ENCODE data around the gene CD52.
A peak's percentile ranks its signal among the peaks of the same experiment; 100 is the strongest.
"Not testable (repeated sequence)": the region's sequence is repeated elsewhere in the genome, so short reads cannot be mapped to it uniquely, and the experiment has no call there.

The CD52 gene

GRCh38 chr1:26306290-26307229, 11.2 kb upstream of the CD52 start, which contains the start of gene UBXN11:
TSS of gene UBXN11 (minus strand) at chr1:26306636. CDS start at chr1:26302883, 3,753 bp downstream.
- TF ChIP-seq, protein P1, sequence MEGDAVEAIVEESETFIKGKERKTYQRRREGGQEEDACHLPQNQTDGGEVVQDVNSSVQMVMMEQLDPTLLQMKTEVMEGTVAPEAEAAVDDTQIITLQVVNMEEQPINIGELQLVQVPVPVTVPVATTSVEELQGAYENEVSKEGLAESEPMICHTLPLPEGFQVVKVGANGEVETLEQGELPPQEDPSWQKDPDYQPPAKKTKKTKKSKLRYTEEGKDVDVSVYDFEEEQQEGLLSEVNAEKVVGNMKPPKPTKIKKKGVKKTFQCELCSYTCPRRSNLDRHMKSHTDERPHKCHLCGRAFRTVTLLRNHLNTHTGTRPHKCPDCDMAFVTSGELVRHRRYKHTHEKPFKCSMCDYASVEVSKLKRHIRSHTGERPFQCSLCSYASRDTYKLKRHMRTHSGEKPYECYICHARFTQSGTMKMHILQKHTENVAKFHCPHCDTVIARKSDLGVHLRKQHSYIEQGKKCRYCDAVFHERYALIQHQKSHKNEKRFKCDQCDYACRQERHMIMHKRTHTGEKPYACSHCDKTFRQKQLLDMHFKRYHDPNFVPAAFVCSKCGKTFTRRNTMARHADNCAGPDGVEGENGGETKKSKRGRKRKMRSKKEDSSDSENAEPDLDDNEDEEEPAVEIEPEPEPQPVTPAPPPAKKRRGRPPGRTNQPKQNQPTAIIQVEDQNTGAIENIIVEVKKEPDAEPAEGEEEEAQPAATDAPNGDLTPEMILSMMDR (IDR thresholded peaks at IDR 0.05; ENCODE audit: low read depth, low read length) = no peak
- H3K4me3 ChIP-seq (replicated peaks in 1 of 2; ENCODE audit: low read depth in 2 of 2, low read length in 2 of 2) = peak within 1 kb of the TSS; percentile 82 to 88
- peak; percentile 96 for DNase-seq (ENCODE audit: low read depth in 2 of 2)

DNA sequence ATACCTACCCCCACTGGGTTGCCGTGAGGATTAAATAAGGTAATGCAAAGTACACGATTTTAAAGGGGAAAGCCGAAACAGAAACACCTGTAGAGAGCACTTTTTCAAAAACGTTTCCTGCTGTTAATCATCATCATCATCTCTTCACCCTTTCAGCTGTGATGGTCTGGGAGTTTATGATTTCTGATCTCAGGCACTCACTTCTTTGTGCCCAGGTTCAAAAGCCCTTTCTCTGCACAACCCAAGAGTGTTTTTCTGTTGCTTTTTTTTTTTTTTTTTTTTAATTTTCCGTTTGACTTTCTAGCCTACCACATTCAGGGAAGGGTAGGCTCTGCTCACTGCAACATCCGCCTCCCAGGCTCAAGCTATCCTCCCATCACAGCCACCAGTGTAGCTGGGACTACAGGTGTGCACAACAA, 10.4 kb upstream of the CD52 start:
- no peak overlapping the region for H3K4me3 ChIP-seq (replicated peaks in 1 of 2; ENCODE audit: low read depth in 2 of 2, low read length in 2 of 2)
- TF ChIP-seq, protein P1 (IDR thresholded peaks at IDR 0.05; ENCODE audit: low read depth, low read length) = no peak
- DNase-seq (ENCODE audit: low read depth in 2 of 2) = no peak

- H3K4me3 ChIP-seq (replicated peaks in 1 of 2; ENCODE audit: low read depth in 2 of 2, low read length in 2 of 2); DNase-seq (ENCODE audit: low read depth in 2 of 2): not testable (repeated sequence)
These were observed 9.5 kb upstream of the CD52 start for GRCh38 chr1:26307966-26308899.

- H3K4me3 ChIP-seq (replicated peaks in 1 of 2; ENCODE audit: low read depth in 2 of 2, low read length in 2 of 2) = no peak overlapping the region
- DNase-seq (ENCODE audit: low read depth in 2 of 2) = no peak
- TF ChIP-seq, protein P1 (IDR thresholded peaks at IDR 0.05; ENCODE audit: low read depth, low read length) = no peak
These were observed 3.3 kb upstream of the CD52 start for GRCh38 chr1:26314501-26314900.

GRCh38 chr1:26315874-26316850, 1.6 kb upstream of the CD52 start:
- no peak overlapping the region for H3K4me3 ChIP-seq (replicated peaks in 1 of 2; ENCODE audit: low read depth in 2 of 2, low read length in 2 of 2)
- no peak for DNase-seq (ENCODE audit: low read depth in 2 of 2)
- TF ChIP-seq, protein P1 (IDR thresholded peaks at IDR 0.05; ENCODE audit: low read depth, low read length) = no peak

DNA sequence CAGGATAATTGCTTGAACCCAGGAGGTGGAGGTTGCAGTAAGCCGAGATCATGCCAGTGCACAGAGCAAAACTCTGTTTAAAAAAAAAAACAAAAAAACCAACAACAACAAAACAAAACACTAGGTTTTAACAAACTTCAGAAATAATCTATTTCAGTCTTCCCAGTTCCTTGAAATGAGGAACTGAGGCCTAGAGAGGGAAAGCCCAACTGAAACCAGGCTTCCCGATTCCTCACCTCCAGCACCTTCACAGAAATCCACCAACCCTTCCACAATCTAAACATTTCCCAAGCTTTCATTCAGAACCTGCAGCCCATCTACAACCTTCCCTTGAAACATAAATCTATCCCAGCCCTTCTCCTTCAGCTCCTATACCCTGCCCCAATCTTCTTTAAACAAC, 612 bp upstream of the CD52 start:
- H3K4me3 ChIP-seq (replicated peaks in 1 of 2; ENCODE audit: low read depth in 2 of 2, low read length in 2 of 2) = no peak overlapping the region
- TF ChIP-seq, protein P1 (IDR thresholded peaks at IDR 0.05; ENCODE audit: low read depth, low read length) = no peak
- no peak for DNase-seq (ENCODE audit: low read depth in 2 of 2)

Measured in cardiac fibroblast (primary cell).